Retinal pigment epithelial cell (primary cell): ENCODE data around the gene DOCK7.

Experiments
- DNase-seq: peaks from one replicate; pipeline ENCODE4 v3.0.0-alpha.2; 2010; ENCODE audit warnings: low read depth
- H3K4me3 ChIP-seq: 2 replicates; pipeline ENCODE4 v1.5.1; 2011; ENCODE audit warnings: mild to moderate bottlenecking, low read length, control low read depth, moderate library complexity
- CTCF ChIP-seq: conservative IDR thresholded peaks from 2 replicates; pipeline ENCODE4 v1.5.1; 2011; ENCODE audit warnings: low read depth, low read length, control low read depth, inconsistent platforms

Gene DOCK7

GRCh38 chr1:62420214-62420613 is 268.0 kb downstream of the DOCK7 start:
- no peak overlapping the region for H3K4me3 ChIP-seq
- no peak for TF ChIP-seq CTCF
- DNase-seq = no peak

GRCh38 chr1:62417351-62417999 is 270.7 kb downstream of the DOCK7 start:
- TF ChIP-seq CTCF = no peak
- no peak for DNase-seq
- no peak overlapping the region for H3K4me3 ChIP-seq

- H3K4me3 ChIP-seq = no peak overlapping the region
- DNase-seq = no peak
- no peak for TF ChIP-seq CTCF
These were observed 272.5 kb downstream of the DOCK7 start for GRCh38 chr1:62415687-62416086.

GRCh38 chr1:62407398-62408009 is 280.7 kb downstream of the DOCK7 start:
- TF ChIP-seq CTCF = peak; percentile 71
- no peak overlapping the region for H3K4me3 ChIP-seq
- DNase-seq = no peak

GRCh38 chr1:62406576-62406975 is 281.6 kb downstream of the DOCK7 start:
- H3K4me3 ChIP-seq = no peak overlapping the region
- no peak for TF ChIP-seq CTCF

GRCh38 chr1:62405247-62405646 is 282.9 kb downstream of the DOCK7 start:
- DNase-seq = no peak
- no peak overlapping the region for H3K4me3 ChIP-seq
- no peak for TF ChIP-seq CTCF

More at GRCh38 chr1:62406576-62406975, 281.6 kb downstream of the DOCK7 start:
- no peak for DNase-seq
